Neural crest cell (in vitro differentiated cells): ENCODE results near the gene TSSK3. TPM values are rescaled to one million over a fixed set of nuclear protein-coding genes. Genes with fewer than 3 reads are reported as not detected.

Experiments used
- DNase-seq: peaks from one replicate; pipeline ENCODE4 v3.0.0; 2021; ENCODE audit warnings: low read depth, mixed read lengths, low spot score
- H3K27ac Mint-ChIP-seq: one replicate; pipeline ENCODE4 v1.8.0; 2021; ENCODE audit warnings: mild to moderate bottlenecking, mixed read lengths; ENCODE audit not compliant: unreplicated experiment
- H3K27me3 Mint-ChIP-seq: 2 replicates; pipeline ENCODE4 v1.8.0; 2021; ENCODE audit warnings: low read depth, mild to moderate bottlenecking, mixed read lengths
- H3K36me3 Mint-ChIP-seq: 2 replicates; pipeline ENCODE4 v1.8.0; 2021; ENCODE audit warnings: low read depth, mild to moderate bottlenecking, mixed read lengths
- H3K4me1 Mint-ChIP-seq: 2 replicates; pipeline ENCODE4 v1.8.0; 2021; ENCODE audit warnings: mixed read lengths
- H3K4me3 Mint-ChIP-seq: one replicate; pipeline ENCODE4 v1.8.0; 2021; ENCODE audit warnings: mild to moderate bottlenecking, mixed read lengths
- H3K9me3 Mint-ChIP-seq: 2 replicates; pipeline ENCODE4 v1.8.0; 2021; ENCODE audit warnings: mixed read lengths
- CTCF ChIP-seq: fragments of 200-600 bp; sonication (generic); conservative IDR thresholded peaks from 2 replicates; pipeline ENCODE4 v1.5.0; 2021; ENCODE audit warnings: antibody characterized with exemption, mild to moderate bottlenecking
- total RNA-seq: library from RNA; stranded (reverse); gene quantifications from 2 replicates; pipeline ENCODE4 v1.2.1, GENCODE V29; 2021

Gene TSSK3
- total RNA-seq, 1 donor from 2014 or later, result 2.2 TPM

- DNase-seq, result peak; percentile 85
- H3K27me3 Mint-ChIP-seq, result no peaks in the 10 kb centered on the region
Measured at GRCh38 chr1:32400876-32401631, 38.7 kb downstream of the TSSK3 start.

DNA sequence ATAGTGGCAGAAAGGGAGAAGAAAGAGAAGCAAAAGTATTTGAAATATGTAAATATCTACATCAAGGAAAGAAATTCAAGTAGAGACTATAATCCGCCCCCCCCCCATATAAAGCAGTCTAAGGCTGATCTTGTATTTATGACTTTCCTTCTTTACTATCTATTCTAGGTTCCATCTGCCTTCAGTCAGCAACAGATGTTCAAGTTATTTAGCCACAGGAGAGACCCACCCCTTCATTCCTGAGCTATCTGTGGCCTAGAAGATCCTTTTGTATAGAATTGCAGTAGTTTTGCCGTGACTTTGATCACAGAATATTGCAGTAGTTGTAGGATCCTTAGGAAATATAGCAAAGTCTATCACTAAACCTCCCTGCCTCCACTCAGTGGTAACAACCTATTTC, 42.6 kb downstream of the TSSK3 start:
- Mint-ChIP-seq H3K27ac (no peak overlapping the region), H3K4me1 (no peaks in the 10 kb centered on the region), H3K9me3 (no peaks in the 10 kb centered on the region), H3K4me3 (no peak overlapping the region), H3K27me3 (no peaks in the 10 kb centered on the region), H3K36me3 (no peaks in the 10 kb centered on the region)
- no peak for TF ChIP-seq CTCF
- DNase-seq, result no peak

More at GRCh38 chr1:32400876-32401631, 38.7 kb downstream of the TSSK3 start:
- no peaks in the 10 kb centered on the region for H3K9me3 Mint-ChIP-seq
- no peak overlapping the region for H3K27ac Mint-ChIP-seq
- H3K4me3 Mint-ChIP-seq, result peak overlapping the region; percentile 60
- no peaks in the 10 kb centered on the region for H3K36me3 Mint-ChIP-seq
- peak; percentile 91 for TF ChIP-seq CTCF
- peaks cover under 1% of the 10 kb centered on the region for H3K4me1 Mint-ChIP-seq

GRCh38 chr1:32405672-32406467, 43.5 kb downstream of the TSSK3 start:
- no peaks in the 10 kb centered on the region for H3K27me3 Mint-ChIP-seq
- H3K36me3 Mint-ChIP-seq, result no peaks in the 10 kb centered on the region
- no peak overlapping the region for H3K27ac Mint-ChIP-seq
- no peak for DNase-seq
- no peak overlapping the region for H3K4me3 Mint-ChIP-seq
- no peaks in the 10 kb centered on the region for H3K4me1 Mint-ChIP-seq
- H3K9me3 Mint-ChIP-seq, result no peaks in the 10 kb centered on the region
- TF ChIP-seq CTCF, result no peak

DNA sequence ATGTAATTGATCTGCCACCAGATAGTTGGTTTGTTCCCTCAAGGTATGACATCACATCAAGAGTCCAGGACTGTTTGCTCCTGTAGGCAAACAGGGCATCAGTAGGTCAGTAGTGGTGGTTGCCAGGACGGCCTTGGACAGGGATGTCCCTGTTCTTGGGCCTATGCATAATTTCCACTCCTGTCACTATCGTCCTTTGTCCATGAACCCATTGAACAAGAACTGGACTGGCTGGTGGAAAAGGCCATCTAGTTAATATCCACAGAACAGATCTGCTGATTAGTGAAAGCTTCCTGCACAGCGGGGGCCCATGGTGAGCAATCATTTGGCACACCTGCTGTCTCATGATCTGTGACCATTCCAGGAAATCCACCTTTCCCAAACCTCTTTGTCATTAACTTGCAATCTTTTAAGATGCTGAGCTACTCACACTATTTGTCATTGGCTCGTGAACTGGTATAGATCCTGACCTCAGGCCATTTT, 44.3 kb downstream of the TSSK3 start:
- no peak for TF ChIP-seq CTCF
- no peaks in the 10 kb centered on the region for H3K27me3 Mint-ChIP-seq
- no peak overlapping the region for H3K27ac Mint-ChIP-seq

GRCh38 chr1:32411261-32411660, 48.9 kb downstream of the TSSK3 start:
- TF ChIP-seq CTCF, result no peak
- Mint-ChIP-seq H3K4me1 (peaks cover 3% of the 10 kb centered on the region), H3K27me3 (peaks cover 11% of the 10 kb centered on the region), H3K9me3 (peaks cover 9% of the 10 kb centered on the region), H3K4me3 (no peak overlapping the region), H3K27ac (no peak overlapping the region), H3K36me3 (peaks cover 7% of the 10 kb centered on the region)
- DNase-seq, result no peak

More for the DNA sequence above, 44.3 kb downstream of the TSSK3 start:
- no peaks in the 10 kb centered on the region for H3K4me1 Mint-ChIP-seq
- DNase-seq, result no peak
- H3K9me3 Mint-ChIP-seq, result no peaks in the 10 kb centered on the region
- H3K36me3 Mint-ChIP-seq, result no peaks in the 10 kb centered on the region
- H3K4me3 Mint-ChIP-seq, result no peak overlapping the region
